Stimulated activated CD4-positive, alpha-beta T cell treated with anti-CD3 and anti-CD28 coated beads, Interleukin-4, amount 100 ng/mL, for 24 hours (primary cell): ENCODE data around the gene HCRT.
"Not testable (repeated sequence)": the region's sequence is repeated elsewhere in the genome, so short reads cannot be mapped to it uniquely, and the experiment has no call there.

Source experiments
- DNase-seq: peaks from one replicate; pipeline ENCODE4 v3.0.0-alpha.2; 2020

The HCRT gene

GRCh38 chr17:42179335-42179734 is 5.9 kb downstream of the HCRT start:
- no peak for DNase-seq

GRCh38 chr17:42178817-42179216 is 6.4 kb downstream of the HCRT start:
- DNase-seq: no peak

- DNase-seq: no peak
These were observed 7.6 kb downstream of the HCRT start for GRCh38 chr17:42177684-42178083.

GRCh38 chr17:42174126-42174783 is 11.0 kb downstream of the HCRT start:
- no peak for DNase-seq

DNA sequence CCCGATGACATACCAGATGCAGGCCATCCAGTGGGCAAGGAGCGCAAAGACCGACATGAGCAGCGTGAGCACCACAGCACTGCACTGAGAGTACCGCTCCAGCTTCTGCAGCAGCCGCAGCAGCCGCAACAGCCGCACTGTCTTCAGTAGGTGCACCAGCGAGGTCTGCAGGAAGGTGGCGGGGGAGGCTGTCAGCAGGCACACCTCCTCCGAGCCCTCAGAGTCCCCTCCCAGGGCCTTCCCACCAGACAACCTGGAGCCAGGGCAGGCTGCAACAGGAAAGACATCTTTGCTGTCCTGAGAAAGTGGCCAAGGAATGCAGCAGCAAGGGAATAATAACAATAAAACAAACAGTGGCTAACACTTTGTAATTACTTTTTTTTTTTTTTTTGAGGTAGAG is 13.4 kb downstream of the HCRT start:
- DNase-seq: no peak

- no peak for DNase-seq
These were observed 15.9 kb downstream of the HCRT start for GRCh38 chr17:42169351-42169750.

DNA sequence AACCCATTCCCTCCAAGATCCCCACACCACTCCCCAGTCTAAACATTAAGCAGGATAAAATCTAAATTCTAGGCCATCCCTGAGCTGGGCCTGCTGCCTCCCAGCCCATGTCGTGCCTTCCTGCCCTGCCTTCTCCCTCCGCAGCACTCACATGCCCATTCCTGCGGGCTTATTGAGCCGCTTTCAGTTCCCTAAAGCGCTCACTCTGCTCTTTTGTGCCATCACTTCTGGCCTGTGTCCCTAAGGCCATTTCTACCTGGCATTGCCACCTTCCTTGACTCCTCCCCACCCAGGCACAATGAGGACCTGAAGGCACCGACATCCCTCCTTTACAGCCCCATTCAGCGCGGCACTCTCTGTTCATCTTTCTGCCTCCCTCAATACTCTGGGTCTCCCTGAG is 17.4 kb downstream of the HCRT start:
- DNase-seq: no peak

GRCh38 chr17:42166196-42166763 is 19.0 kb downstream of the HCRT start:
- DNase-seq: no peak

GRCh38 chr17:42165751-42166150 is 19.5 kb downstream of the HCRT start:
- no peak for DNase-seq

- no peak for DNase-seq
These were observed 21.4 kb downstream of the HCRT start for GRCh38 chr17:42163696-42164407.

DNA sequence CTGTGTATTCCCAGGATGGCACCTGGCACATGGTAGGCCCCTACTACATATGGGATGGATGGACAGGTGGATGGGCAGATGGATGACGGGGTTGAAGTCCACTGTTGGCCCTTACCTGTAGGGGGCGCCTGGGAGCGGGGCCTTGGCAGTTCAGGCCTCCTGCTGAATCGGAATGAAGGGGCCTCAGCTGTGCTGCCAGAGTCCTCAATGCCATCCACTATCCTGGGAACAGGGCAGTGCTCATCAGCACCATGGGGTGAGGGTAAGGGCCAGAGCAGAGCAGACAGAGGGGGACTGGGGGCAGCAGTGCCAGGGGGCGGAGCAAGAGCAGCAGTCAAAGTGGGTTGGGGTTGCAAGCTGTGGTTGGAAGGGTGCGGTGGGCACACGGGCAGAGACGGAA is 22.1 kb downstream of the HCRT start:
- peak; percentile 47 for DNase-seq

DNA sequence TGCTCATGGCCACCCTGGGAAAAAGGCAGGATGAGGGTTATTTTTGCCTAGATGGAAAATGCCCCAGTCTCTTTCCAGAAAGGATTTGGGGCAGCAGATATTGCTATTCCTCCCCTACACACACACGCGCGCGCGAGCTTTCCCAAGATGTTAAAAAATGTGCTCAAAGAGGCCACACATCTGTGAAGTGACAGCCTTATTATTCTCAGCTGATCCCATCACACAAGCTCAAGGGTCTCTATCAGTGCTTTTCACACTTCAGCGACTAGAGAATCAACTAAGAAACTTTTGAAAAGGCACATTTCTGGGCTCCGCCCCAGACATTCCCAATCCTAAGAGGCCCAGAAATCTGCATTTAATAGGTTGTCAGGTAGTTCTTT is 24.7 kb downstream of the HCRT start:
- no peak for DNase-seq

DNA sequence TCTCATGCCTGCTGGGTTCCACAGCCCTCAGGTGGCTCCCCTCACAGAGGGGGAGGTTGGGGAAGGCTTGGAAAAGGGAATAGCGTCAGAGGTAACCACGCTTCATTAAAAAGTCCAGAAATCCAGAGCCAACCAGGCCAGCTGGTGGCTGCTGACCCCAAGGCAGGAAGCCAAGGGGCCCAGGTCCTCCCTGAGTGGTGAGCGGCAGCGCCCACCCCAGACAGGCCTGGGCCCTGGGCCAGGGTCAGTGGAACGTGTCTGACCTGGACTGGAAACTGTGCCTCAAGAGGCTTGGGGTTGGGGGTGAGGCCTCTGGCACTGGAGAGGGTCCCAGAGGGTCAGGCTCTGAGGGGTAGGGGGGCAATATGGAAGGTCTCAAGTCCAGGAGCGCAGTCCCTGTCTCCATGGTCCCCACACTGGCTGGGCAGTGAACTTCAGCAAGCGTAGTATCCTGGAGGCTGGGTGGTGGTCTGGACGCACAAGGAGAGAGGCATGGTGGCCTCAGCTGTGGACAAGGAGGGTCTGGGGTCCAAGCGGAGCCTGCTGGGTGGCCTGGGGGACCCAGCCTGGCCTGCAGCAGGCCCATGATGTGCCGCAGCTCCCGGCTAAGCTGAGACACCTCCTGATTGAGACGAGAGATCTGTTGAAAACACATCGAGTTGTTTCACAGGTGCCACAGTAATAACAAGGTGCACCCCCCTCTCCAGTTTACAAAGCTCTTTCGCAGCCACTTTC is 25.3 kb downstream of the HCRT start:
- no peak for DNase-seq

DNA sequence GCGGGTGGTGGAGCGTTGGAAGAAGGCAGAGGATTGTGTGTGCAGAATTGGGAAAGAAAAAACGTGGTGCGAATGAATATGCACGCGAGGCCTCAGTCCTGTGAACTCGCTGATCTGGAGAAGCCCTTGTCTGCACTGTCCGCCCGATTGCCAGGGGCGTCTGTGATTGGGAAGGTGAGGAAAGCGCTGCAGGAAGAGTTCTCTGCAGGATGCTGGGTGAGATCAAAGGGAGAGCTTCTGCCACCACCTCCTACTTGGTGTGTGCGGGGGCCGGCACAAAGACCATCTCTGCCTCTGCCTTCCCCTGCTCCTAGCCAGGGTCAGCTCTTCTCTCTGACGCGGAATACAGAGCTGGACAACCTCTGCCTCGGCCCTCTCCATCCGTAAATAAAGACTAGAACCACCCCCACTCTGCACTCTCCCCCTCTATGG is 29.6 kb downstream of the HCRT start:
- DNase-seq: no peak

DNA sequence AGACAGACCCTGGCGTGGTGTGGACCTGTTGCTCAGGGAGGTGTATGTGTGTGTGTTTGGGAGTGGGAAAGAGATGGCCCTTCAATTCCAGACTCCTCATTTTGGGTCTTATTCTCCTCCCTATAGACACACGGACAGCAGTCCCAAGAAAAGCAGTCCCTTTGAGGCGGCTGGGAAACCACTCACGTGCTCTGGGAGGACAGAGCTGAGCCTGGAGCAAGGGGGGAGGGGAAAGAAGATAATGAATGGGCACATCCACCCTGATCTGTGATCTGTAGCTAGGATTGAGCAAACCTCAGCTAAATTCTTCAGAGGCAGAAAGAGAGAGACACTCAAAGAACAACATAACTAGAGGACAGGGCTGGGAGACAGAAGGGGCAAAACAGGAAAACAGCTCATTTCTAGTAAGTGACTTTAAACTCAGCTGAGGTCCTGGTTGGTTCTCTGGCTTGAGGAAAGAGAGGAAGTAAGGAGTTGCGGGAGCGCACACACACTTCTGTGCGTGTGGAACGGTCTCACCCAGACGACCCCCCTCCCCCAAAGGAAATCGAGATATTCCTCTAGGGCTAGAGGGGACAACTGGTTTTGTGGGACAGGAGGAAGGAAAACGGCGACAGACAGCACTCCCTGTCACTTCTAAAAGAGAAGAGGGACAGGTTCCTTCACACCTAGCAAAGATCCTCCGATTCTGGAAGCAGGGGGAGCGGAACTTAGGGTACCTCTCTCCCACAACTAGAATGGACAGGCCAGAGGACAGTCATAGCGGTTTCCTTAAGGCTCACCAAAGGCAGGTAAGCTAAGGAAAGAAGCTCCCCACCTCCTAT is 31.1 kb downstream of the HCRT start:
- DNase-seq: no peak

GRCh38 chr17:42146911-42147607 is 38.2 kb downstream of the HCRT start:
- DNase-seq: no peak

DNA sequence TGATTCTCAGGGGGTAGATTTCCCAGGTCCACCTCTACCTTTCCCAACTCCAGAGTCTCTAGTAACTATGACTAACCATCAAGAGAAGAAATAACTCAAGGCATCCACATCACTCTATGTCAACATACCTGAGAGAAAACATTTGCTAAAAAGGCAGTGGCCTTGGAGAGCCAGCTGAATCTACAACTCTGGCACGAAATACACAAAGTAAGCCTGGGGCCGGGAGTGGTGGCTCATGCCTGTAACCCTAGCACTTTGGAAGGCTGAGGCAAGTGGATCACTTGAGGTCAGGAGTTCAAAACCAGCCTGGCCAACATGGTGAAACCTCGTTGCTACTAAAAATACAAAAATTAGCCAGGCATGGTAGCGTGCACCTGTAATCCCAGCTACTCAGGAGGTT is 42.1 kb downstream of the HCRT start:
- not testable (repeated sequence) for DNase-seq

- DNase-seq: no peak
These were observed 42.8 kb downstream of the HCRT start for GRCh38 chr17:42142371-42142896.

DNA sequence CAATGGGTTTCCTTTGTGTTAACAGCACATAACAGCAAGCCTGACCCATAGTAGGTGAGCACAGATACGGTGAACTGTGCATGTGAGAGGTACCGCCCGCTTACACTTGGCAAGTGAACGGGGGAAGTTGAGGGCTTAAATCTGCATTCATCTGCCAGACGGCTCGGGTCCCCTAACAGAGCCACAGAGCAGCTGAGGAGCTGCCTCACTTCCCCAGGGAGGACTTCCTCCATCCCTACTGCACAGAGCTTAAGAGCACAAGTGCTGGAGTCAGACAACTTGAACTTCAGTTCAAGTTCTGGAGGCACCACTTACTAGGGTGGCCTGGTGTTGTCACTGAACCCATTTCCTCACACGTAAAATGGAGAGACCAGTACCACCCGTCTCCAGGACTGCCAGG is 43.9 kb downstream of the HCRT start:
- DNase-seq: no peak

DNA sequence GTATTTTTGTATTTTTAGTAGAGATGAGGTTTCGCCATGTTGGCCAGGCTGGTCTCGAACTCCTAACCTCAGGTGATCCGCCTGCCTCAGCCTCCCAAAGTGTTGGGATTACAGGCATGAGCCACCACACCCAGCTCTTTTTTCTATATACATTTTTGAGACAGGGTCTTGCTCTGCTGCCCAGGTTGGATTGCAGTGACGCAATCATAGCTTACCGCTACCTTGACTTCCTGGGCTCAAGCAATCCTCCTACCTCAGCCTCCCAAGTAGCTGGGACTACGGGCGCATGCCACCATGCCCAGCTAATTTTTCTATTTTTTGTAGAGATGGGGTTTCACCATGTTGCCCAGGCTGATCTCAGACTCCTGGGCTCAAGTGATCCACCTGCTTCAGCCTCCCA is 44.6 kb downstream of the HCRT start:
- not testable (repeated sequence) for DNase-seq

GRCh38 chr17:42138749-42139492 is 46.3 kb downstream of the HCRT start:
- no peak for DNase-seq
